K562 (cell line): ENCODE results near the gene NUP88.

Source experiments
- BRCA1 ChIP-seq, 2 experiments: fragments of 450-650 bp in 1 of 2; sonication (generic) in 1 of 2; formaldehyde crosslinking in 1 of 2; IDR thresholded peaks; 2 replicates each; pipeline versions ENCODE4 v1.5.0 to v1.6.1; 2017 to 2020; ENCODE audit warnings: mild to moderate bottlenecking in 1 of 2, missing genetic modification reagents in 1 of 2
- CBX8 ChIP-seq: fragments of 200-600 bp; sonication (generic); IDR thresholded peaks from 2 replicates; pipeline ENCODE4 v1.6.1; 2012; ENCODE audit warnings: borderline replicate concordance, mixed run types, low read depth, mild to moderate bottlenecking, moderate library complexity, mixed read lengths, low read length, control low read depth, inconsistent platforms; ENCODE audit not compliant: poor library complexity, severe bottlenecking; ENCODE audit errors: extremely low read depth
- CREB1 ChIP-seq, 2 experiments: sonication (generic) in 1 of 2; formaldehyde crosslinking in 1 of 2; IDR thresholded peaks; 2 replicates each; pipeline versions ENCODE4 v1.6.1 to v1.8.0; 2012 to 2022; ENCODE audit warnings: inconsistent platforms in 1 of 2, mild to moderate bottlenecking in 1 of 2, missing genetic modification reagents in 1 of 2, moderate library complexity in 1 of 2
- CTBP1 ChIP-seq: fragments of 450-650 bp; IDR thresholded peaks from 2 replicates; pipeline ENCODE4 v1.6.1; 2016; ENCODE audit warnings: borderline replicate concordance
- CTCF ChIP-seq, 3 experiments: IDR thresholded peaks in 2 of 3; conservative IDR thresholded peaks in 1 of 3; 2 replicates each; pipeline ENCODE4 v1.5.1; 2011 to 2012; ENCODE audit warnings: low read length in 3 of 3, mild to moderate bottlenecking in 3 of 3, control low read depth in 2 of 3, improper control_type of control experiment in 1 of 3, inconsistent platforms in 1 of 3, low read depth in 1 of 3, mixed read lengths in 1 of 3, moderate library complexity in 1 of 3; ENCODE audit not compliant: insufficient read depth in 2 of 3
- EP300 ChIP-seq: IDR thresholded peaks from 2 replicates; pipeline ENCODE4 v1.6.1; 2012; ENCODE audit warnings: low read length, improper control_type of control experiment
- MCM7 ChIP-seq, 2 experiments: fragments of 450-650 bp; IDR thresholded peaks; 2 replicates each; pipeline ENCODE4 v1.6.1; 2016 to 2018
- POLR2AphosphoS5 ChIP-seq: IDR thresholded peaks from 2 replicates; pipeline ENCODE4 v1.6.1; 2011; ENCODE audit warnings: mild to moderate bottlenecking, low read depth, low read length, moderate library complexity; ENCODE audit not compliant: control insufficient read depth, insufficient read depth
- RFX1 ChIP-seq: fragments of 450-650 bp; IDR thresholded peaks from 2 replicates; pipeline ENCODE4 v1.6.1; 2016; ENCODE audit warnings: mild to moderate bottlenecking, moderate library complexity
- VEZF1 ChIP-seq: fragments of 200-800 bp; sonication (Bioruptor generic); IDR thresholded peaks from 2 replicates; pipeline ENCODE4 v1.6.1; 2017; ENCODE audit warnings: missing genetic modification characterization, missing compliant biosample characterization
- ZNF224 ChIP-seq: sonication (generic); formaldehyde crosslinking; IDR thresholded peaks from 2 replicates; pipeline ENCODE4 v1.8.0; 2022; ENCODE audit warnings: mild to moderate bottlenecking, missing genetic modification reagents
- ZNF408 ChIP-seq: fragments of 250-450 bp; sonication (Bioruptor Pico); IDR thresholded peaks from 2 replicates; pipeline ENCODE4 v1.4.0; 2020; ENCODE audit warnings: low read depth, mild to moderate bottlenecking, moderate library complexity
- ZNF592 ChIP-seq: fragments of 450-650 bp; IDR thresholded peaks from 2 replicates; pipeline ENCODE4 v1.6.1; 2017; ENCODE audit warnings: antibody characterized with exemption, mild to moderate bottlenecking
- ZNF780A ChIP-seq: fragments of 250-450 bp; sonication (Bioruptor Pico); IDR thresholded peaks from 2 replicates; pipeline ENCODE4 v1.5.0; 2021; ENCODE audit warnings: mild to moderate bottlenecking

- no peak for TF ChIP-seq CREB1 (IDR thresholded peaks at IDR 0.05)
- no peak for TF ChIP-seq CREB1 (CRISPR knock-in tag; IDR thresholded peaks at IDR 0.05)
- TF ChIP-seq ZNF780A (CRISPR knock-in tag) = no peak
- TF ChIP-seq CBX8 = no peak
- TF ChIP-seq ZNF408 (CRISPR knock-in tag) = no peak
- no peak for TF ChIP-seq BRCA1 (IDR thresholded peaks at IDR 0.05)
- no peak for TF ChIP-seq BRCA1 (CRISPR knock-in tag; IDR thresholded peaks at IDR 0.05)
- no peak for TF ChIP-seq ZNF592
- no peak for TF ChIP-seq RFX1
- TF ChIP-seq VEZF1 = no peak
- no peak for TF ChIP-seq POLR2AphosphoS5
- TF ChIP-seq EP300 = no peak
- TF ChIP-seq CTCF (IDR thresholded peaks at IDR 0.05 in 2 of 3, conservative IDR thresholded peaks at IDR 0.05 in 1 of 3; ENCODE audit: insufficient read depth in 2 of 3, low read depth in 1 of 3, low read length in 3 of 3) = no peak
- no peak for TF ChIP-seq CTBP1
- TF ChIP-seq ZNF224 = no peak
- no peak for TF ChIP-seq MCM7 (IDR thresholded peaks at IDR 0.05)
Measured at GRCh38 chr17:5373112-5373511, 46.4 kb downstream of the NUP88 start.
